ENCODE data around the gene HSPA8. TPM values are rescaled to one million over a fixed set of nuclear protein-coding genes. Genes with fewer than 3 reads are reported as not detected.

The HSPA8 gene
- total and polyA plus RNA-seq, 2 of the 8 experiments (the other 6 are each of a cell fraction or from before 2014, with no cell fraction given) = 1,491 to 2,155 TPM

- TF ChIP-seq CHD7 (IDR thresholded peaks at IDR 0.05; ENCODE audit: insufficient replicate concordance, low read length) = no peak
- TF ChIP-seq EP300 (IDR thresholded peaks at IDR 0.05; ENCODE audit: borderline replicate concordance in 1 of 2, low read depth in 2 of 2, low read length in 2 of 2) = no peak
- TF ChIP-seq RFX5 (IDR thresholded peaks at IDR 0.05; ENCODE audit: borderline replicate concordance, low read depth, low read length) = no peak
- TF ChIP-seq POLR2A (IDR thresholded peaks at IDR 0.05; ENCODE audit: control extremely low read depth in 1 of 2, low read depth in 2 of 2, low read length in 2 of 2) = no peak
- no peak for TF ChIP-seq E2F6 (IDR thresholded peaks at IDR 0.05)
- TF ChIP-seq RBBP5 (IDR thresholded peaks at IDR 0.05; ENCODE audit: borderline replicate concordance, low read depth, low read length) = no peak
- TF ChIP-seq SIX5 (IDR thresholded peaks at IDR 0.05; ENCODE audit: low read depth, low read length) = no peak
- no peak for TF ChIP-seq SAP30 (IDR thresholded peaks at IDR 0.05; ENCODE audit: insufficient read depth, insufficient replicate concordance, low read length)
- no peak for TF ChIP-seq CHD1 (IDR thresholded peaks at IDR 0.05; ENCODE audit: low read depth, low read length)
- TF ChIP-seq SIN3A (conservative IDR thresholded peaks at IDR 0.05 in 1 of 2, IDR thresholded peaks at IDR 0.05 in 1 of 2; ENCODE audit: low read depth in 1 of 2, low read length in 2 of 2) = no peak
- TF ChIP-seq TBP (IDR thresholded peaks at IDR 0.05; ENCODE audit: low read depth, low read length) = no peak
Measured at GRCh38 chr11:123085497-123085896, 23.6 kb upstream of the HSPA8 start (continued).
